Cerebellar nuclear complex (tissue), 1 donor: ENCODE data around the gene GAPT.

Source experiments
- DNase-seq, 2 experiments: peaks; one replicate each; lab custom pipeline; 2025; lab: John Stamatoyannopoulos, UW

GAPT gene

GRCh38 chr5:58491216-58491892, at the start of gene GAPT:
TSS of gene GAPT (plus strand) at chr5:58491435. CDS start at chr5:58494537, 3,102 bp downstream.
- no peak for DNase-seq

- no peak for DNase-seq
Observed at GRCh38 chr5:58444805-58445204, 46.4 kb upstream of the GAPT start.

- no peak for DNase-seq
Observed at GRCh38 chr5:58446024-58446423, 45.2 kb upstream of the GAPT start.

- DNase-seq: no peak
Observed at GRCh38 chr5:58447226-58447625, 44.0 kb upstream of the GAPT start.

GRCh38 chr5:58450018-58450417, 41.2 kb upstream of the GAPT start:
- no peak for DNase-seq

GRCh38 chr5:58450811-58451629, 40.2 kb upstream of the GAPT start:
- DNase-seq: no peak

- DNase-seq: no peak
Observed at GRCh38 chr5:58451732-58452565, 39.3 kb upstream of the GAPT start.

- no peak for DNase-seq
Observed at GRCh38 chr5:58452566-58453258, 38.5 kb upstream of the GAPT start.

- no peak for DNase-seq
Observed at GRCh38 chr5:58453306-58453705, 37.9 kb upstream of the GAPT start.

- DNase-seq: no peak
Observed at GRCh38 chr5:58454025-58454424, 37.2 kb upstream of the GAPT start.

- no peak for DNase-seq
Observed at GRCh38 chr5:58455066-58455465, 36.2 kb upstream of the GAPT start.

GRCh38 chr5:58455480-58455879, 35.8 kb upstream of the GAPT start:
- no peak for DNase-seq

GRCh38 chr5:58456026-58456425, 35.2 kb upstream of the GAPT start:
- no peak for DNase-seq

GRCh38 chr5:58456486-58456885, 34.7 kb upstream of the GAPT start:
- DNase-seq: no peak

- no peak for DNase-seq
Observed at GRCh38 chr5:58457050-58457449, 34.2 kb upstream of the GAPT start.

GRCh38 chr5:58458141-58458742, 33.0 kb upstream of the GAPT start:
- no peak for DNase-seq

GRCh38 chr5:58458743-58459145, 32.5 kb upstream of the GAPT start:
- DNase-seq: no peak

GRCh38 chr5:58459146-58460001, 31.9 kb upstream of the GAPT start:
- DNase-seq: no peak

- peak; percentile 30 to 57 for DNase-seq
Observed at GRCh38 chr5:58460002-58460731, 31.1 kb upstream of the GAPT start, which contains the start of gene PLK2. TSS of gene PLK2 (minus strand) at chr5:58460086. CDS start at chr5:58459959, 127 bp downstream.
